Measurements from ENCODE around the gene CDC14A. TPM values are rescaled to one million over a fixed set of nuclear protein-coding genes. Genes with fewer than 3 reads are reported as not detected.

Gene CDC14A
- polyA plus RNA-seq, 1 donor from 2014 or later, result 2.7 TPM

DNA sequence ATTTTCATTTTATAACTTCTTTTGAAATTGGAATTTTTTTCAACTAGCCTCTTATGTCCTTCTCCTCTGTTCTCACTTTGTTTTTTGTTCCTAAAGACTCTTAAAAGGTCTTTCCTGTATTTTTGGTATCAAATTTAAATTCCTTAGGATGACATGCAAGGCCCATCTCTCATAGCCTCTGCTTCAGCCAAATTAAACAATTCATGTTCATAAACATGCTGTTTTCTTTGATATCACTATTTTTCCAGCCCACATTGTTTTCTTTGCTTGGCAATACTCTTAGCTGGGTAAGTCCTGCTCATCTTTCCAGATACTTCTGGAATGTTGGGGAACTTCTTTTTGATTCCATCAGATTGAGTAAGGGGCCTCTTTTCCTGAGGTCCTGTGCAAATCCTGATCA lies 129.9 kb downstream of the CDC14A start:
- H3K9me2 ChIP-seq (ENCODE audit: insufficient read depth, low read length), result no peaks in the 10 kb centered on the region
- H3K36me3 ChIP-seq (ENCODE audit: insufficient read depth, low read length), result no peaks in the 10 kb centered on the region
- no peak overlapping the region for H3K27ac ChIP-seq (ENCODE audit: low read length)
- H3K9ac ChIP-seq (ENCODE audit: low read length), result no peak overlapping the region
- H3K4me2 ChIP-seq (ENCODE audit: low read length), result no peak overlapping the region
- no peak overlapping the region for H2AFZ ChIP-seq (ENCODE audit: low read depth, low read length)
- H4K20me1 ChIP-seq (ENCODE audit: insufficient read depth), result no peaks in the 10 kb centered on the region
- TF ChIP-seq EZH2 (IDR thresholded peaks at IDR 0.05; ENCODE audit: borderline replicate concordance, insufficient read depth, low read length, poor library complexity, severe bottlenecking) (no peak), POLR2AphosphoS5 (IDR thresholded peaks at IDR 0.05) (no peak), CTCF (IDR thresholded peaks at IDR 0.05; ENCODE audit: poor library complexity, severe bottlenecking) (no peak), RAD21 (conservative IDR thresholded peaks at IDR 0.05) (no peak)
- TF ChIP-seq, protein P1, sequence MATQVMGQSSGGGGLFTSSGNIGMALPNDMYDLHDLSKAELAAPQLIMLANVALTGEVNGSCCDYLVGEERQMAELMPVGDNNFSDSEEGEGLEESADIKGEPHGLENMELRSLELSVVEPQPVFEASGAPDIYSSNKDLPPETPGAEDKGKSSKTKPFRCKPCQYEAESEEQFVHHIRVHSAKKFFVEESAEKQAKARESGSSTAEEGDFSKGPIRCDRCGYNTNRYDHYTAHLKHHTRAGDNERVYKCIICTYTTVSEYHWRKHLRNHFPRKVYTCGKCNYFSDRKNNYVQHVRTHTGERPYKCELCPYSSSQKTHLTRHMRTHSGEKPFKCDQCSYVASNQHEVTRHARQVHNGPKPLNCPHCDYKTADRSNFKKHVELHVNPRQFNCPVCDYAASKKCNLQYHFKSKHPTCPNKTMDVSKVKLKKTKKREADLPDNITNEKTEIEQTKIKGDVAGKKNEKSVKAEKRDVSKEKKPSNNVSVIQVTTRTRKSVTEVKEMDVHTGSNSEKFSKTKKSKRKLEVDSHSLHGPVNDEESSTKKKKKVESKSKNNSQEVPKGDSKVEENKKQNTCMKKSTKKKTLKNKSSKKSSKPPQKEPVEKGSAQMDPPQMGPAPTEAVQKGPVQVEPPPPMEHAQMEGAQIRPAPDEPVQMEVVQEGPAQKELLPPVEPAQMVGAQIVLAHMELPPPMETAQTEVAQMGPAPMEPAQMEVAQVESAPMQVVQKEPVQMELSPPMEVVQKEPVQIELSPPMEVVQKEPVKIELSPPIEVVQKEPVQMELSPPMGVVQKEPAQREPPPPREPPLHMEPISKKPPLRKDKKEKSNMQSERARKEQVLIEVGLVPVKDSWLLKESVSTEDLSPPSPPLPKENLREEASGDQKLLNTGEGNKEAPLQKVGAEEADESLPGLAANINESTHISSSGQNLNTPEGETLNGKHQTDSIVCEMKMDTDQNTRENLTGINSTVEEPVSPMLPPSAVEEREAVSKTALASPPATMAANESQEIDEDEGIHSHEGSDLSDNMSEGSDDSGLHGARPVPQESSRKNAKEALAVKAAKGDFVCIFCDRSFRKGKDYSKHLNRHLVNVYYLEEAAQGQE (IDR thresholded peaks at IDR 0.05; ENCODE audit: borderline replicate concordance), result no peak
- H3K79me2 ChIP-seq (replicated peaks; ENCODE audit: insufficient read depth, low read length), result no peaks in the 10 kb centered on the region
- no peaks in the 10 kb centered on the region for H3K9me3 ChIP-seq (ENCODE audit: low read length)
- H3F3A ChIP-seq (ENCODE audit: insufficient read depth, low read length, poor library complexity, severe bottlenecking), result no peaks in the 10 kb centered on the region
- H3K4me3 ChIP-seq (ENCODE audit: low read length), result no peak overlapping the region
- no peaks in the 10 kb centered on the region for H3K27me3 ChIP-seq (ENCODE audit: insufficient read depth, low read depth, low read length)

DNA sequence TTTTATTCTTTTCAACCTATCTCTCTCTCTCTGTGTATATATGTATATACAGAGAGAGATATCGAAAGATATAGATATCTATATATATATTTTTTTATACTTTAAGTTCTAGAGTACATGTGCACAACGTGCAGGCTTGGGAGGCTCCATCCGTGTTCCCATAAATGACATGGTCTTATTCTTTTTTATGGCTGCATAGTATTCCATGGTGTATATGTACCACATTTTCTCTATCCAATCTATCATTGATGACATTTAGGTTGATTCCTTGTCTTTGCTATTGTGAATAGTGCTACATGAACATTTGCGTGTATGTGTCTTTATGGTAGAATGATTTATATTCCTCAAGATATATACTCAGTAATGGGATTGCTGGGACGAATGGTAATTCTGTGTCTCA lies 130.4 kb downstream of the CDC14A start:
- no peak overlapping the region for H2AFZ ChIP-seq (ENCODE audit: low read depth, low read length)
- H3F3A ChIP-seq (ENCODE audit: insufficient read depth, low read length, poor library complexity, severe bottlenecking), result no peaks in the 10 kb centered on the region
- no peak overlapping the region for H3K4me2 ChIP-seq (ENCODE audit: low read length)
- H3K27me3 ChIP-seq (ENCODE audit: insufficient read depth, low read depth, low read length), result no peaks in the 10 kb centered on the region
- H3K79me2 ChIP-seq (replicated peaks; ENCODE audit: insufficient read depth, low read length), result no peaks in the 10 kb centered on the region
- H3K27ac ChIP-seq (ENCODE audit: low read length), result no peak overlapping the region
- no peak overlapping the region for H3K4me3 ChIP-seq (ENCODE audit: low read length)
- H3K9me2 ChIP-seq (ENCODE audit: insufficient read depth, low read length), result no peaks in the 10 kb centered on the region
- TF ChIP-seq SMC3 (conservative IDR thresholded peaks at IDR 0.05; ENCODE audit: poor library complexity) (no peak), MXI1 (conservative IDR thresholded peaks at IDR 0.05; ENCODE audit: poor library complexity, severe bottlenecking) (no peak), CTCF (IDR thresholded peaks at IDR 0.05; ENCODE audit: poor library complexity, severe bottlenecking) (no peak), RAD21 (conservative IDR thresholded peaks at IDR 0.05) (no peak), POLR2AphosphoS5 (IDR thresholded peaks at IDR 0.05) (no peak), TAF1 (IDR thresholded peaks at IDR 0.05; ENCODE audit: low read depth) (no peak), EP300 (conservative IDR thresholded peaks at IDR 0.05; ENCODE audit: poor library complexity, severe bottlenecking) (no peak), EZH2 (IDR thresholded peaks at IDR 0.05; ENCODE audit: borderline replicate concordance, insufficient read depth, low read length, poor library complexity, severe bottlenecking) (no peak)
- TF ChIP-seq, protein P1 (IDR thresholded peaks at IDR 0.05; ENCODE audit: borderline replicate concordance), result no peak
- no peaks in the 10 kb centered on the region for H3K36me3 ChIP-seq (ENCODE audit: insufficient read depth, low read length)
- no peaks in the 10 kb centered on the region for H4K20me1 ChIP-seq (ENCODE audit: insufficient read depth)
- H3K9ac ChIP-seq (ENCODE audit: low read length), result no peak overlapping the region
- H3K9me3 ChIP-seq (ENCODE audit: low read length), result no peaks in the 10 kb centered on the region
